NCI-H1092 (cell line): ENCODE data around the gene TBXAS1.

Source experiments
- DNase-seq: peaks from one replicate; lab custom pipeline; 2025; lab: John Stamatoyannopoulos, UW

The TBXAS1 gene

DNA sequence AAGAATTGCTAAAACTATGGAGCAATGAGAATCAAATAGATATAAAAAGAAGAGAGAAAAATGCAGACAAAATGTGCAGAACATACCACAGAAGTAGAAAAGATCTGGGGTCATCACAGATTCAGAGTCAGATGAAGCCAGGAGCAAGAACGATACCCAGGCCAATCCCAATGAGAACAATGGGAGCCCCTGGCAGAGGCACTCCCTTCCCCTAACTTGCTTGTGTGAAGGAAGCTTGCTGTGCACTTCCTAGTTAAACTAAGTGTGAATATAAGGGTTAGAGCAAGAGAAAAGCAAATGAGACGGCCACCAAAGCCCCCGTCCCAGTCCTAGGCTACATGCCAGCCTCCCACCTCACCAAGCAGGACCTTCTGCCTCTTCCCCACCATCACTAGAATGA lies 221.0 kb downstream of the TBXAS1 start:
- no peak for DNase-seq

DNA sequence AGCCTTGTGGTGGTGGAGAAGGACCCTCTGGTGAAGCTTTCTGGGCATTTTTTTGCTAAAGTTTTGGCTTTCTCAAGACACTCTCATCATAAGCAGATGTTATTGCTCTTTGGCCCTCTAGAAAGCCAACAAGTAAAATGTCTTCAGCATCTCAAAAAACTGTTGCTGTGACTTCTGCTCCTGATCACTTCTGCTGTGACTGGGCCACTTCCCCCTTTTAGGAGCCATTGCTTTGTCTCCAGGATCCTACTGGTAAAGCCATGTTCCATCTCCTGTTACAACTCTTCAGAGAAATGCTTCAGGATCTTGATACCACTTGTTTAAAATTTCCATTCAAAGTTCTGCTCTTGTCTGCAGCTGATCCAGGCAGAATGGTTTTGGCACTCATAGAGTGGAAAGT lies 222.8 kb downstream of the TBXAS1 start:
- DNase-seq = no peak

DNA sequence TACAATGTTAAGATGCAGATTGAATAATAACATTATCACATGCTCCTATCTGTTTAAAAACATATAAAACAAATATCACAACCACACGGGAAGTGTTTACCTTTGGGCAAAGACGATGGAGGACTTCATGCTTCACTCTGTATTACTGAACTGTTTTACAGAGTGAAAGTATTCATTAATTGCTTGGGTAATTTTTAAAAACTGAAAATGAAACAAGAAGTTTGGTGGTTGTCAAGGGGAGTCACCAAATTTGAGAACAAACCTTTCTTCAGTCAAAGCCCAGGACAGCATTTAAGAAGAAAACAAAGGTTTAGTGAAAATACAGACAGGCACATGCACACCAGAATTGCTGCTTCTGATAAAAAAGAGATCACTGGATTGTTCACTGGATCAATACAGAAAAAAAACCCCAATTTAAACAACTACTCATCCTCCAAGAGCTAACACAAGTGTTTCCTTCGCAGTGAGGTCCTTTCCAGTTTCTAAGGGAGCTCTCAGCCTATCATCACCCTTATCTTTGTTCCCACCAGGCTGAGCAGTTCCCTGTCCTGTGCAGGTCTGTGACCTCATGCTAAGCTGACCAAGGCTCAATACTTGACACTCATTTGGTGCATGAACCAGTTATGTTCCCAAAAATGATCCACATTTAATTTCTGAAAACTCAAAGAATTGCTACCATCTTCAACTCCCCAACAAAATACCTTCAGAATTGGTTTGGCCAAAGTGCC lies 224.9 kb downstream of the TBXAS1 start:
- no peak for DNase-seq

DNA sequence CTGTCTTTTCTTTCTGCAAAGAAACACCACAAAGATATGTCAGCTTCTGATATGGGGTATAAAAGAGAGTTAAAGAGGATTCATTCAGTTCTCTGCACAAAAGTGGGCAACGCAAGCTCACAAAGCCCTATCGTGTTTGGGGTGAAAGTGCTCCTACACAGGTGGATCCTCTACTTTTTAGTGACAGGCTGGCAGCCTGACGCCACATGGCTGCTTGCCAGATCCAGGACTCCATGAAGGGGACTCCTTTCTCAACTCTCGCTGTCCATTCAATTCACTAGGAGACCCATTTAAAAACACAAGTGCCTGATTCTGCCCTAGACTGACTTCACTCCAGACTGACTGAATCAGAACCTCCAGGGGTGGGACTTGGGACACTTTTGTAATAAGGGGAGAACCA lies 225.7 kb downstream of the TBXAS1 start:
- no peak for DNase-seq

DNA sequence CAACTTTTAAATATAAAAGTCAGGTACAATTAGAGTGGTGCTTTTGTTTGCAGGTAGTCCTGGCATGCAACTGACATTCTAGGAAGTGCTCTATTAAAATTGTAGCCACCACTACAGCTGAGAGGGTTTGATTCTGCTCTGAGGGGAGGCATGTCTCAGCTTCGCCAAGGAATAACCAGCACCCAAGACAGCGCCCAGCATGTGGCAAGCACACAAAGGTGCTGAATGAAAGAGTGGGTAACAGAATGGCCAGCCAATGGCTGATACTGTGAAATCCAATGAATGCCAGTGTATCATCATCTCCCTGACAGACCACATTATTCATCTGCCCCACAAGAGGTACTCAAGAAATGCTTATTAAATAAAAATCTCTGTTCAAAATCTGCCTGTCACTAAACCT lies 226.8 kb downstream of the TBXAS1 start:
- no peak for DNase-seq

DNA sequence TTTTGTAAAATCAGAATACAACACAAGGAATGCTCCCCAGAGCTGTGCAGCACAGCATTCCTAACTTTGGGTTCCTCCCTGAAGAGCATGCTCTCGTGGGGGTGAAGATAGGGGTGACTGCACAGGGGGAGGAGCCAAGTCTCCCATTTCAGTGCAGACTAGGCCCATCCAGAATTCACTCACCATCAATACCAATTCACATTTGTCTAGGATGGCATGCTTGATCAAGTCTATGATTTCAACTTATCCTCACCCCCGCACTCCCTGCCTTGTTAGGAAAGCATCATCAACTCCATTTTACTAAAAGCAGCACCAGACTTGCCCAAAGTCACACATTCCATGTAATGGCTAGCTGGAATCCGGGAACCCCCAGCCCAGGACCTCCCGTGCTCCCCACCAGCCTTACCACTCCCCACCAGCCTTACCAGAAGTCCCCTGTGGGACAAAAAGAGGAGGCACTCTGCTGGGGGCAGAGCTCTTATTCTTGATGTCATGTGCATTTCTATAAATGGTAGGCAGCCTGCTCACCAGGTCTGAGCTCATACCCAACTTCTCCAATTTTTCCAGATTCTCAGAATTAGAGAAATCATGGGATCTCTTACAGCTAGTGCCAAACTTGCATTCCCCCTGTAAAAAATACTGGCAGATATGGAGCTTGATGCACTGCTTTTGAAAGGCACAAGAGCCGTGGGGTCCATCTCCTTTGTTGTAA lies 227.5 kb downstream of the TBXAS1 start:
- DNase-seq = no peak

DNA sequence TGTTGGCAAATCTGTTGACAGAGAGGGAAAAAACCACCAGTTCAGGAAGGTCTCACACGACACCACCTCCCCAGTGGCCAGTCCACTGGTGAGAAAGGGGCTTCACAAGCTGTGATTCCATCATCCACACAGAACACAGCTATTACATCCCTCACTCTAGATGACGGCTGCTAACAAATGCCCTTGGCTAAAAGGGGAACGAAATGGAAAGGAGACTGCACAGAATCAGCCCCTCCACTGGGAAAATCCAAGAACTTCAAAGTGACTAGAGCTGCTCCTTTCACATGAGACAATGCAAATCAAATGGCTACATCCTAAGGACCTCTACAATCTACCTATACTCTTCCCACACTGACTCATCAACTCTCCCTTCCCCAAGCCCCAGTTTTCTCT lies 228.1 kb downstream of the TBXAS1 start:
- no peak for DNase-seq

DNA sequence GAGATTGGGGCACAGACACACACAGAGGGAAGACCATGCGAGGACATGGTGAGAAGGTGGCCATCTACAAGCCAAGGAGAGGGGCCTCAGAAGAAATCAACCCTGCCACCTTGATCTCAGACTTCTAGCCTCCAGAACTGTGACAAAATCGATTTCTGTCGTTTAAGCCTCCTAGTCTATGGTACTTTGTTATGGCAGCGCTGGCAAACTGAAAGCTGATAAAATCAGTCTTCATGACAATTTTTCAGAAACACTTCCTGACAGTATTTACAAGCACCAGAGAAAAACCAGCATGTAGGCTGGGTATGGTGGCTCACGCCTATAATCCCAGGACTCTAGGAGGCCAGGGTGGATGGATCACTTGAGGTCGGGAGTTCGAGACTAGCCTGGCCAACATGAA lies 229.5 kb downstream of the TBXAS1 start:
- DNase-seq = no peak

DNA sequence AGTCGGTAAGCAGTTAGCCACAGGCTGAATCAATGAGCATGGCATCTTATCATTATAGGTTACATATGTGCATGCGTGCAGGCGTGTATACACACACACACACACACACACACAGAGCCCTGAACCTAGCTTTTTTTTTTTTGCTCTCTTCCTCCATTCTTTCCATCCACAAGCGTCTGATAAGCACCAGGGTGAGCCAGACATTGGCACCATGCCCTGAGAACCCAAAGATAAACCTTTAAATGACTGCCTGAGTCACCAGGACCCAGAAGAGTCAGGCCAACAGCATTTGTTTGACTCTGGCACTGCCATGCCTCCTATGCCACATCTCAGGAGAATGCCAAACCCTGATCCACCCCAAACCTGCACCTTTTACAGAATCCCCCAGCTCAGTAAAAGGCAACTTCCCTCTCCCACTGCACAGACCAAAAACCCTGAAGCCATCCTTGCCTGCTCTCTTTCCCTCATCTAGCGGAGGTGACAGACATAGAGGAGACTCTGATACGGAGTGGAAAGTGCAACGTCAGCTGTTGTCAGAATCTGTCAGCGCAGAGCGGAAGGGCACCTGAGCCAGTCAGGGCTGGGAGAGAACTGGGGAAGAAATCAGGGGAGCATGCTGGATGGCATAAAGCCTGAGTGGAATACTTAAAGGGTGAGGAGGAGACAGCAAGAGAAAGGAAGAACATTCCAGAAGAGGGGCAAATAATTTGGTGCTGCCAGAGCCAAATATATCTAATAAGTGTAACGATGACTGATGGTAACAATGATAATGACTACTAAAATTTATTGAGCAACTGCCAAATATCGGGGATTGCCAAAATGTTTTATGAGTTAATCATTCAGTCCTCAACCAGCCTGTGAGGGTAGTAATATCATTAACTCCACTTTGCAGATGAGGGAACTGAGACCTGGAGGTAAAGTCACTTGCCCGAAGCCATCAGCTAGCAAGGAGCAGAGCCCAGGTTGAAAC lies 230.5 kb downstream of the TBXAS1 start:
- DNase-seq = peak; percentile 14

DNA sequence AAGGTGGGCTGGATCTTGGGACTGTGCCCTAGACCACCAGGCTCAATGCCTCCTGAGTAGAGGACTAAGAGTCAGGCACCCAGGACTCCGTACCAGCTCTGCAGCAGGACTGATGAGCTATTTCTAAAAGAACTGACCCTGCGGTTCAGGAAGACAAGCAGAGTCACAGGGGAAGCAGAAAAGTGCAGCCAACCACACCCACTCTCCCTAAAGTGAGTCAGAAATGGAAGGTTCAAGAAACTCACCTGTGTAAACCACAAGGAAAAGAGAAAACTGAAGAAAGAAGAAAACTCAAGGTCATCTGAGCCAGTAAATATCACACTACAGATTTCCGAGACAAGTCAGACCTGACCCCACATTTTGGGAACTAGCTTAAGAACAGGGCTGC lies 231.2 kb downstream of the TBXAS1 start:
- no peak for DNase-seq

DNA sequence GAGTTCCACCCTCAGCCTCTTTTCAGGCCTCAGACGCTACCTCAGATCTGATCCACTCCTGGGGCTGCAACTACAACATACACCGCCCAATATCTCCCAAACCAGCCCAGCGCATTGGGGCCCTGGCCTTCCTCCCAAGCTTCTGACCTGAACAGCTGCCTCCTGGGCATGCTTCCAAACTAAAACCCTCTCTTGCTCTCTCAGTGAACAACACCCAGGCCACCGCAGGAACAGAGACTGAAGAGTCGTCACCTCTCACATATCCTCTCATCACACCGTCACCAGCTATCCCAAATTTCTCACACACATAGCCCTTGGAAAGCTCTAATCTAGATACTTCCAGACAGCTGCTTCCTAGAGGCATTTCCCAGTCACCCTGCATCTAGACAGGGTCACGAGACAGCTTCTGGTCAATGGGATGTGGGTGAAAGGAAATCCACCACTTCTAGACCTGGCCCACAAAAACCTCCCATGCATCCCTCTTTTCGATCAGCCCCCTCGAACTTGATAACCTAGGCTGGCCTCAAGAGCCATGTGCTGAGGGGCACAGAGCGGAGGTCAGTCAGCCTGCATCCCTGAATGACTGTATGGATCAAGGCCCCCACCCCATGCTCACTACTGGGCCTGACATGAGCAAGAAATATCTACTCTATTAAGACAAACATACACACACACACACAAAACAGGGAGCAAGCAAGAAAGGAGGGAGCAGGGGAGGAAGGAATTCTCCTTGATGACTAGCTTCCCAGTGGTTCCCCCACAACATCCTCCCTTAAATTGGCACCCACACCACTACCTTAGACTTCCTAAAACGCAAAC lies 231.9 kb downstream of the TBXAS1 start:
- peak; percentile 82 for DNase-seq

DNA sequence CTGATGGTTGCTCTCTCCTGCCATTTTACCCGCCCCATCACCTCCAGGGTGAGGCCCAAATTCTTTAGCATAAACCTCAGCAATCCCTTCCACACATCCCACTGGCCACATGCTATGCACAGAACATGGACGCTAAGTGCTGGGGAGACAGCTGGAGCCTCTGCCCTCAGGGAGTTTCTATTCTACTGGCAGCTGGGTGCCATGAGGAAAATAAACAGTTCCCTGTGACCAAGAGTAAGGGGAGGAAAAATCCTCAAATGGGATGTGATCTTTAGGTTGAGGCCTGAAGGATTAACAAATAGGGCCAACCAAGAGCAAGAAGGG lies 232.5 kb downstream of the TBXAS1 start:
- DNase-seq = no peak

DNA sequence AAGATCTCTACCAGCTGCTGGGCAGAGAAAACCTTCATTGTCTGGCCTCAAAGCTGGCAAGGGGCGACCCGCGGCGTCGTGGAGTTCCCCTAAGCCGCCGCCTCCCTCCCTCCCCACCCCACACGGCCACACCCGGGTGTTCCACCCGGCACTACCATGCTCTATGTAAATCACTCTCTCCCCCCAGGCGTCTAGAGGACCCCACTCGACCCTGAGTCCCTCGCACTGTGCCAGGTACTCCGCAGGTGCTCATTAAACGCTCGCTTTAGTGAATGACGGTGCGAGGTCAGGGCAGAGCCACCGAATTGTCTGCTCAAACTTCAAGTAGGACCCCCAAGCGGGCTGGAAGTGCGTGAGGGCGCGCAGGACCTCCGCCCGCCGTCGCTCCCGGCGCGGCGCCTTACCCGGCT lies 233.1 kb downstream of the TBXAS1 start:
- no peak for DNase-seq

DNA sequence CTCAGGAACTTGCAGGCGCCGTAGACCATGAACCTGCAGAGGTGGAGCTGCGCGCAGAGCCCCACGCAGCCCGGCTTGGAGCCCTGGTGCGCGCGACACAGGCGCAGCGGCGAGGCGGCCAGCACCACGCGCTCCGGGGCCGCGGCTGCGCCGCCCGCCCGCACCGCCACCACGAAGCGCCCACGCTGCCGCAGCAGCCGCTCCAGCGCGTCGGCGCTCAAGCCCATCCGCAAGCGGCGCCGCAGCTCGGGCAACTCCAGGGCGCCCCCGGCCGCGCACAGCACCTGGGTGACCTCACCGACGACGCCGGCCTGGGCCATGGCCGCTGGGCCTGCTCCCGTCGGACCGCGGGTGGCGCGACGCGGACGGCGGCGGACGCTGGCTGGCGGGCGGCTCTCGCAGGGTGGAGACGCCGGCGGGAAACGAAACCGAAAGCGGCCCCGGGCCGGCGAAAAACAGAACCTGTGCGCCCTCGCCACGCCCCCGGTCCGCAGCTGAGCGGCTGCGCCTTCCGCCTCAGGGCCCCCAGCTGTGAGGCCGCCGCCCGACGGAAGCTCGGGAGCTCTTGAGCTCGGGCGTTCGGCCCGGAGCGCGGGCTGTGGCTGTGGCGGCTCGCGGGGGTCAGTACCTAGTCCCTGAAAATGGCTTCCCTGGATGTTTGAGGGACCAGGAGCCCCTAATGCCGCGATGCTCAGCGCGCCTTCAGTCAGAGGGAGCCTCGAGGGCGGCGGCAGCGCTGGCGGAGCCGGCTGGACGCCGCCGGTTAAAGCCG lies 233.7 kb downstream of the TBXAS1 start, which contains the start of gene PARP12:
Gene PARP12 (minus strand): TSS at position 424 of the 772 bp plus-strand sequence. CDS start 104 bp downstream, at position 320.
- peak; percentile 68 for DNase-seq

DNA sequence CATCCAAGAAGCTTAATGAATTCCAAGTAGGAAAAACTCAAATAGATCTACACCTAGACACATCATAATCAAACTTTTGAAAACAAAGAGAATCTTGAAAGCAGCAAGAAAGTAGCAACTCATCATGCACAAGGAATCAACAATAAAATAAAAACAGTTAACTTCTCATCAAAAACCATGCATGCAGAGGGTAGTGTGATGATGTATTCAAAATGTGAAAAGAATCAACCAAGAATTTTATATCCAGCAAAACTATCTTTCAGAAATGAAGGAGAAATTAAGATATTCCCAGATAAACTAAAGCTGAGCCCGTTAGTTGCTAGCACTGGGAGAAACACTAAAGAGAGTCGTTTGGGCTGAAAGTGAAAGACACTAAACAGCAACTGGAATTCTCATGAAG lies 238.0 kb downstream of the TBXAS1 start:
- DNase-seq = no peak

DNA sequence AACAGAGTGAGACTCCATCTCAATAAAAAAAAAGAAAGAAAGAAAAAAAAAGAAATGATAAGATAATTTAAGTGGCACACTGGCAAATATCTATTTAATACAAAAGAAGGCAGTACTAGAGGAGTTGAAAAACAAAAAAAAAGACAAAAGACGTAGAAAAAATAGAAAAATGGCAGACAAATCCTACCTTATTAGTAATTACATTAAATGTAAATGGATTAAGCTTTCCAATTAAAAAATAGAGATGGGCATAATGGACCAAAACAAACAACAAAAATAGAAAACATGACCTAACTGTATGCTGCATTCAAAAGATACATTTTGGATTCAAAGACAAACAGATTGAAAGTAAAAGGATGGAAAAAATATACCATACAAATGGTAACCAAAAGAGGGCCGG lies 239.0 kb downstream of the TBXAS1 start:
- no peak for DNase-seq

DNA sequence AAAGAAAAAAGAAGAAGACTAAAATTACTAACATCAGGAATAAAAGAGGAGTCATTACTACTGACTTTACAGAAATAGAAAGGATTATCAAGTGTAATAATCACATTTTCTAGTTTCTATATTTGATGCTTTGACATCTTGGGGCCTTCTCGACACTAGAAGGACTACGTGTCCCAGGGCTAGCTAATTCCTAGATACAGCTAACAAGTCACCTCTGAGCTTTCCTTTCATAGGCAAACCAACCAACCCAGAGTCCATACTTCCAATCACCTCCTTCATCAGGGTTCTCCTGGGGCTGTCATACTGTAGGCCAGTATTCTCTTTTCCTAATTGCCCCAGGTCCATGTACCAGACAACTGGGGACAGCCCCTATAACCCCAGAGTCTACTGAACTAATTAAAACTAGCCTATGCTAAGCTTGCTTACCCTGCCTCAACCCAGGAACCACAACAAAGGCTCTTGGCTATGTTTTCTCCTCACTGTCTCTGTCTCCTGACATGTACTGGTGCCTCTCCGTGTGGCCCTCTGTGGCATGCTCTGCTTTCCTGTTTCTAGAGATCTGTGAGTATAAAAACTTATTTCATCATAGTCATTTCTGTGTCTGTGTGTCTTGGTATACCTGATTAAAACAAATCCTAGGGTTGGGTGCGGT lies 240.4 kb downstream of the TBXAS1 start:
- no peak for DNase-seq
